Activated CD8-positive, alpha-beta memory T cell treated with anti-CD3 and anti-CD28 coated beads for 24 hours (primary cell): ENCODE data around the gene TMF1.

Source experiments
- DNase-seq: peaks from one replicate; pipeline ENCODE4 v3.0.0-alpha.2; 2020

The TMF1 gene

DNA sequence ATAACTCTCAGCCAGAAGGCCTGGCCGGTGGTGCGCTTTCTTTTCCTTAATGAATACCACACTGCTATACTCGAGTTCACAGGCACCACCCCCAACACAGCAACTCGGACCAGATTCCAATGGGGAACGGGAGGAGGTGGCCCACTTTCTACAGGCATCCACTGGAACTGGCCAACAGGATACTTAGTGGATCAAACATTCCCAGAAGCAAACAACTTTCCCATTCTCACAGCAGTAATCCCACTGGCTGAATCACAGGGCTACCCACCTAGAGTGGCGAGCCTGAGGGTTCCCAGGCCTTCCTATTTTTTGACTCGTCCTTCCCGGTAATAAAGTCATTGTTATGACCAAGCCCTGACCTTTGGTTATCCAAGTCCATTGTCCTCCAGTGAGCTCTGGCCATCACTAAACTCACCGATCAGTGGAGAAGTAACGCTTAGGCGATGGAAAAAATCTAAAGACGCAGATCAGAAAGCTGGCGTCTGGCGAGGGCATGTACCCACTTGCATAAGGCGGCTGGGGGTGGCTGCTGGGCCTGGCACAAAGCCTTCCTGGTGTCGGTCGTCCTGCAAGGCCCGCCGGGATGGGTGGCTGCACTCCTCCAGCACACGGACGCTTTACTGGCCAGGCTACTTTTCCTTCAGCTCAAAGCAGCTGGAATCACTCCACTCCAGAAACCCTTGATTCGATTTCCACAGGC is 39.9 kb downstream of the TMF1 start:
- no peak for DNase-seq

DNA sequence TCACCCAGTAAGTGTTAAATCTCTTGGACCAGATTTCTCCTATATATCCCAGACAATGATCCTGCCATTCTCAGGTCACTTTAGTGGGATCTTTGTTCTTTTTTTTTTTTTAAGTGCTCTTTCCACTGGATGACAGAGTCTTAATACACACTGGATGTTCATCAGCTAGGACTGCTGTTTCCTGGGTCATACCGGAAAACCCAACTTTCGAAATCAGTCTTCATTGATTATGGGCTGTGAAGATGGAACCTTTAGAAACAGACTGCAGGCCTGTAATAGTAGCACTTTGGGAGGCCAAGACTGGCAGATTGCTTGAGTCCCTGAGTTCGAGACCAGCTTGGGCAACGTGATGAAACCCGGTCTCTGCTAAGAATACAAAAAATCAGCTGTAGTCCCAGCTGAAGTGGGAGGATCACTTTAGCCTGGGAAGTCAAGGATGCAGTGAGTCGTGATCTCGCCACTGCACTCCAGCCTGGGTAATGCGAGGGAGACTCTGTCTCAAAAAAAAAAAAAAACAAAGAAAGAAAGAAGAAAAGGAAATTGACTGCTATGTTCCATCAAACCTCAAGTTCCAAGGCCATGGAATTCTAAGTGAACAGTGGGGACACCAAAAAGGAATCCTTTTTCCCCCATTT is 40.9 kb downstream of the TMF1 start:
- DNase-seq = no peak

DNA sequence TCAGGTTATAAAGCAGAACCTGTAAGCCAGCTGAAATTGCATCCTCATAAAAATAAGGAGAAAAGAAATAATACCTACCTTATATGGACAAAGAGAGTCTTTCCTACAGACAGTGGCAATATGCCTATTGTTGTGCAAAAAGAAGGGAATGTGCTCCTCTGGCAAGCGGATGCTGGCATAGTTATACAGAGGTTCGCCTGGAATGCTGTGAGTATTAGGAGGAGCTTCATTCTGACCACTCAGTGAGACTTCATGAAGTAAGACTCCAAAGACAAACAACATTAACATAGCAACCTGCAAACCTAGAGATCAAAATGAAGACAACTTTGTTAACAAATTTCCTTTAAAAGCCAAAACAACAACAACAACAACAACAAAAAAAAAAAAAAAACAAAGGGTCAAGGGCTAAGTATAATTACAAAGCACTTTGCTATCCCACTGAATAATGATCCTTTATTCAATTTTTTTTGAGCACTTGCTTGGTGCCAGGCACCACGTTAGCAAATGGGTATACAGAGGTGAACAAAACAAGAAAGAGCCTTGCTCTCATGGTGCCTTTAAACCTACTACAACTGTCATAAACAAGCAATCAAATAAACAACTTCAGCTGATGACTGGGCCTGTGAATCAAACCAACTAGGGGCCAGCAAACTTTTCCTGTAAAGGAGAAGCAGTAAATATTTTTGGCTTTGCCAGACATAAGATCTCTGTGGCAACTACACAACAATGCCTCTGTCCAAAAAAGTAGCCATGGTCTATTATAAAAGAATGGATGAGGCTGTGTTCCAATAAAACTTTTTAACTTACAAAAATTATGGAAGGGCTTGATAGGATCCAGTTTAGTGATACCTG is 42.3 kb downstream of the TMF1 start:
- DNase-seq = no peak

GRCh38 chr3:69008980-69009379 is 43.2 kb downstream of the TMF1 start:
- DNase-seq = no peak

DNA sequence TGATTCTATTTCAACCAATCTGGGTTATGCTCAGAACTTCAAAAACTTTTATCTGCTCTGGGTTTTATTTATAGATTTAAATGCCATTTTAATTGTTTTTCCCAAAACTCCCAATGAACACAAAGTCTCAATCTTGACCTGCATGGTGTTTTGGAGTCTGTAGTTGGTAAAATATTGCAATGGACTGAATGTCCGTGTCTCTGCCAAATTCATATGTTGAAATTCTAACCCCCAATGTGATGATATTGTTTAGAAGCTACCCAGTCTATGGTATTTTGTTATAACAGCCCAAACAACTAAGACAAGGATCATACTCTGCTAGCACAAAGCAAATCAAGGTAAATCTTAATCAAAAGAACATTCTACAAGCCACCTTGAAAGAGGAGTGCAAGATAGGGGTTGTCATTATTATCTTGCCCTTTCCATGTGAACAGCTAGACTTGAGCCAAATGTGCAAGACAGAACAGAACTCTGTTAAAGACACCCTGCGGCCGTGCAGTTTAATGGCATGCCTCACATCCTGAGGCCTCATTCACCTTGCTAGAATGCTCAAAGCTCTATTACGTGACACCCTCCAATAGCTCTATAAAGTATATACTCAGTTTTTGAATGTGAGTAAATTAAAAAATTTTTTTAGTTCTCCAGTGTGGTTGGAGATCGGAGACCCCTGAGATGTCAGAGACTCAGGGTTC is 46.2 kb downstream of the TMF1 start:
- DNase-seq = no peak

GRCh38 chr3:69005071-69005790 is 46.9 kb downstream of the TMF1 start:
- no peak for DNase-seq

- DNase-seq = no peak
These were observed 48.0 kb downstream of the TMF1 start for GRCh38 chr3:69004138-69004537.

DNA sequence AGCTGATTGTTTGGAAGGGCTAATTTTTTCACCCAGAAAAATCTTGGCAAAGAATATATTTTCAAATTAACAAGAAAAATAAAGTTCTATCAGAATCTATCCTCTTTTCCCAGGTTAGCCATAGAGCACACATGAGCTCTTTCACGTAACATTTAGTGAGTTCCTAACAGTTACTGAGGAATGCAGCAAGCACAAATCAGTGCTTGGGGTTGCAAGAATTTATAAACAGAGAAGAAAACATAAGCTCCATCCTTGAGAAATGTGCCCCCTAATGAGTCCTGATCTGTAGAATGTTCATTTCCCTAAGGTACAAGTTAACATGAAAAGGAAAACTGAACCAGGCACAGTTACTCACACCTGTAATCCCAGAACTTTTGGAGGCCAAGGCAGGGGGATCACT is 52.5 kb downstream of the TMF1 start:
- no peak for DNase-seq

DNA sequence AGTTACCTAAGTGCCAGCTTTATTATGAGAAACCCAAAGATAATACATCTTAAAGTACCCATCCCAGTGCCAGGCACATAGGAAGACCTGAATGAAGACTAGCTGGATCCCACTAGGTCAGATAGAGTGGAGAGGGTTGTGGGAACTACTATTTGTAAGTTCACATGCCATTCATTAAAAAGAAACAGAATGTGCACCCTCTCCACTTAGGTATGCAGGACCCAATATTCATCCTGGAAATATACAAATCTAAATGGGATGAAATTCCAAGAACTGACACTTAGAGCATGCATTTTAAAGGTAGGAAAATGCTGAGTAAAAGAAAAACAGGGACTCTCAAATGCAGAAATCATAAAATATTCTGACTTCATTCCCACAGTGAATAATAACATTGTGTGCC is 53.0 kb downstream of the TMF1 start:
- no peak for DNase-seq

DNA sequence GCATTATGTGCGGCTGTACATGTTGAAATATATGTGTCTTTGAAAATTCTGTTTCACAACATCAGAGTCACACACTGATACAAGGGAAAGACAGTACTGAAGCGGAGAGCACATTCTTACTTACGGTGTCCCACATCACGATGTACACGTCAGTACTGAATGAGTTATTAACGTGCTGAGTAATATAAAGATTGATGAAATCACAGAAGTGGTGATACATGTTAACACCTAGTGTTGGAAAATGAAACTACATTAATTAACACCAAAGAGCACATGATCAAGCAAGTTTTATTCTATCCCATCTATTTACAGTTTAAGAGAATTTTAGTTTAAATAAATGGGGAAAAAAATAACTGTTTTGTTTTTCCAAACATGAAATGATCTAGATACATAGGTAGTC is 54.2 kb downstream of the TMF1 start:
- DNase-seq = no peak

- no peak for DNase-seq
These were observed 55.7 kb downstream of the TMF1 start for GRCh38 chr3:68996356-68996995.

DNA sequence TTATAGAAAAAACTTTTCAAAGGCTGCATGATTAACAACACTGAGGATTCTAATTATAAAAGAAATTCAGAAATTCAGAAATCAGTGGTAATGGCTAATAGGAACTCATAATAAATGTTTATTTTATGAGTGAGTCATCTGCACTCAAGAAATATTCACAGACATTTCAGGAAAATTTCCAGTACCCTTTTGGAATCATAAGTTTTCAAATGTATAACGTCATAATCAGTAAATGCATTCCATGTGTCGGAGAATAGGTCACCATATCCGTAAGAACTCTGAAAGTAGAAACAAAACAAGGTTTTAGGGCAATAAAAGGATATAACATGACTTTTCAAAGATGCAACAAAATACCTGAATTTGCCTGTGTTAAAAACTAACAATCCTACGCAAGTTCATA is 63.4 kb downstream of the TMF1 start:
- DNase-seq = no peak

DNA sequence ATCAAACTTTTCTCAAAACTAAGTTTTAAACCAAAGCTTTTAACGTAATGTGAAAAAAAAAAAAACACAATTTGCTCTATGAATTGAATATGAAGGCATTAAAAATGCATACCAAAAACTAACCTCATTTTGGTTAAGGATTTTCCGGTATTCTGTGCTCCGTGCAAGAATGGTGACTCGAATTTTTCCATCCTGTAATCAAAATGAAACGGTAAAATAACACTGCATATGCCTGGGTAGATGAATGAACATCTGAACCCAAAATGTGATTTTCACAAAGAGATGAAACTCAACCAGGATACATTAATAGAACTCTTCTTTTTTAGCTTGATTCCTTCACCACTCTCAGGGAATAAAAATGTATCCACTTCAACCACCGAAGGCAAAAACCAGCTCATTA is 64.8 kb downstream of the TMF1 start:
- no peak for DNase-seq

DNA sequence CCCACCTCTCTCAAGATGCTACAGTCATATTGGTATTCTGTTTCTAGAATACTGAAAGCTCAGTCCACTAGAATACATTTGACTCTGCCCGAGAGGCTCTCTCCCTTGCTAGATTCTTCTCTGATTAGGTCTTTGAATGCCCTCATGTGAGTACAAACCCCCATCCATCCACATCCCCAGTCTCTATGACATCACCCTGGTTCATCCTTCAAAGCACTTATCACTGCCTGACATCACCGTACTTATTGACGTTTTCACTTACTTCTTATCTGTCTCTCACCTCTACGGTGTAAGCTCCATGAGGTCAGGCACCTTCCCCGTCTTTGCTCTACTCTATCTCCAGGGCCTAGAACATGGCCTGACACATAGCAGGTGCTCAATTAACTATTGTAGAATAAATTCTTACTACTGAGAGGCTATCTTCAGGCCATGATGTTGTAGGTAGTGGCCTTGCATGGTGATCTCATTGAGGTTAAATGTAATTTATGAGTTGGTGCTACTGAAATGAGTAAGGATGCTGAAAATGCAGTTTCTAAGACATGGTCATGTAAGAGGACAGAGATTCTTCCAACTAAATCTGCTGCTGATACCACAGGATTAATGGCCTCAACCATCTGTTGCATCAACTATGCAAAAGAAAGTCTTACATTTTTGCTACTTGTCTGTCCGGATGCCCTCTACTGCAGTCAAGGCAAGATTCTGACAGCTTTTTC is 65.5 kb downstream of the TMF1 start:
- no peak for DNase-seq

DNA sequence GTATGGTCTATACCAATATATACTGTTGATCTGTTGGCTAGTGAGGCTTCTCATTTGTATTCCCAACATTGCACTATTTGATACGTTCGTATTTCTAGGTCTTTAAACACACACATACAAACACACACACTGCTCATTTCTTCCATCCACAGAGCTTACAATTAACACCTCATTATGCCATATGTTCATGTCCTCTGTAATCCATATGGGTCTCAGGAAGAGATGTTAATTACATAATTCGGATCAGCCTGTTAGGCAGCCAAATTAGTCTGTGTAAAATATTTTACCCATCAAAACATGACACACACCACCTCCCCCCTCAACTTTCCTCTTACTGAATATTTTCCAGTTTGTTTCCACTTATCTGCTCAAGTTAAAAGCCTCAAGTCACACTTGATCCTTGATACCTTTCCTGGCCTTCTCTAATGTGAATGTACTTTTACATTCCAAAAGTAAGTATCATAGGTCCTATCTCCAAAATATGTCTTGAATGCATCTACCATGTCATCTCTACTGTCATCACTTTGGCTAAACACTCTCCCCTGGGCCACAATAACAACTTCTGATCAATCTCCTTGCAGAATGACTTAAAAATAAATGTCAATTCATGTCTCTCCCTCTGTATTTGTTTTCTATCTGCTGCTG is 66.9 kb downstream of the TMF1 start:
- no peak for DNase-seq

- DNase-seq = no peak
These were observed 68.1 kb downstream of the TMF1 start for GRCh38 chr3:68984011-68984530.

DNA sequence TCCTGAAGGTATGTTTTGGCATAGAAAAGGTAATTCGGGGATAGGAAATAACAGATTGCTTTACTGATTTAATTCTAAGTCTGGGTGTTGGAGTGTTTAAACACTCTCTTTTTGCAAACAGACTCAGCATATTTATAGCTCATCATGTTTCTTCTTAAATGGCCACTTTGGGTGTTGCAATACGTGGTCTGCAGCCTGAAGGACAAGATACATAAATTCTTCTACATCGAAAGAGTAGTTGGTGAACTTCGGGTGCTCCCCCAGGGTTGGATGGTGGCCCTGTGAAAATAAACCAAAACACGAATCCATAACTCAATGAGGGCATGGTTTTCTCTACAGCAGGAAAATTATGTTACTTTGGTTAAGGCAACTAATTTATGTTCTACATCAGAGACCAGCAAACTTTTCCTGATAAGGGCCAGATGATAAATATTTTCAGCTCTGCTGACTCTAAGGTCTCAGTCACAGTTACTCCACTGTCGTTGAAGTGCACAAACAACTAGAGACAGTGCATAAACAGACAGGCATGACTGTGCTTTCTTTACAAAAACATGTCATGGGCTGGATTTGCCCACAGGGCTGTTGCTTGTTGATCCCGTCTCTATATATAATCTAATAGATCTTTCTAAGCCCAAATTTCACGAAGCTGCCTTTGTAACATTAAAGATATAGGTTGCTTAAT is 74.5 kb downstream of the TMF1 start:
- no peak for DNase-seq

DNA sequence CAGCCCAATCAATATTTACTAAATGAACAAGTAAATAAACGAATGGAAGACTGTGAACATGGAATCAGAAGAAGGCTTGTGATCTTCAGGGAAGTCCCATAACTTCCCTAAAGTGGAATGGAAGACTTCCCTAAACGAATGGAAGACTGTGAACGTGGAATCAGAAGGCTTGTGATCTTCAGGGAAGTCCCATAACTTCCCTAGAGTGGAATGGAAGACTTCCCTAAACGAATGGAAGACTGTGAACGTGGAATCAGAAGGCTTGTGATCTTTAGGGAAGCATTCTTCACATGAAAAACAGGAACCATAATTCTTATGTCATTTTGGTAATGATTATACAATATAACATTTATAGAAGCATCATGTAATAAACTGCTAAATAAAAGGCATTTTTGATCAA is 77.4 kb downstream of the TMF1 start:
- DNase-seq = no peak

- no peak for DNase-seq
These were observed 78.5 kb downstream of the TMF1 start for GRCh38 chr3:68973639-68974038.

DNA sequence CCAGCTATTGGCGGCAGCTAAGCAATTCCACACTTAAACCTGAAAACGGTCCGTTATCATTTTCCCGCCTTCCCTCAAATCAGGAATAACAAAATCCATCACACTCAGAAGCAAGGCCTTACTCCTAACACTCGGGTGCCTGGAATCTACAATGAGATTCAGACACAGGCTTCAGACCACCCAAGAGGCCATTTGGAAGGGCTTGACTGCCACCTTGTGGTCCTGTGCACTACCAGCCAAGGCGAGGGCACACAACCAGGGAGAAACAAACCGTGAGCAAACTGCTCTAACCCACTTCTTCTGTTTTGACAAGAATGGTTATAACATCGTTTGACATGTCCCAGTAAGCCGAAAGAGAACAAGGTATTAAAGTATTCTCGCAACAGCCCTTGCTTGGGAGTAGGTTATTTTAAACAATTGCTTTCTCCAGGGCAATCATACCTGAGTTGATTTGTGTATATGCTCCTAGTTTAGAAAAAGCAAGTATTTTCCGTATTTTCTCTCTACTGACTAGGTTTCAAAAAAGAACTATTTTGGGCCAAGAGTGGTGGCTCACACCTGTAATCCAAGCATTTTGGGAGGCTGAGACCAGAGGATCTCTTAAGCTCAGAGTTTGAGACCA is 79.7 kb downstream of the TMF1 start:
- DNase-seq = peak; percentile 65
